Lung (tissue), 12 donors: ENCODE results near the gene AOAH. TPM values are rescaled to one million over a fixed set of nuclear protein-coding genes. Genes with fewer than 3 reads are reported as not detected.

Experiments used
- ATAC-seq: fragments of 200-7000 bp; cut with Tn5 transposase; one replicate; pipeline ENCODE4 v1.9.1; 2020; ENCODE audit warnings: moderate number of reproducible peaks; ENCODE audit not compliant: insufficient read depth, low FRiP score
- DNase-seq, 3 donors: peaks; one replicate each; pipeline ENCODE4 v3.0.0-alpha.2; 2013 to 2017
- H3K27ac ChIP-seq, 2 donors: one replicate each; pipeline ENCODE4 v1.5.1; 2013; ENCODE audit warnings: mild to moderate bottlenecking in 2 of 2, moderate library complexity in 2 of 2, control low read depth in 1 of 2, inconsistent platforms in 1 of 2, low read depth in 1 of 2, low read length in 1 of 2
- H3K27me3 ChIP-seq, 3 donors: one replicate each; pipeline ENCODE4 v1.5.1; 2013; ENCODE audit warnings: low read length in 2 of 3; ENCODE audit not compliant: control insufficient read depth in 3 of 3, insufficient read depth in 3 of 3
- H3K36me3 ChIP-seq, 4 donors: one replicate each; pipeline ENCODE4 v1.5.1; 2013; ENCODE audit warnings: low read length in 4 of 4, mild to moderate bottlenecking in 1 of 4, moderate library complexity in 1 of 4; ENCODE audit not compliant: control insufficient read depth in 4 of 4, insufficient read depth in 4 of 4
- H3K4me1 ChIP-seq, 5 donors: one replicate each; pipeline ENCODE4 v1.5.1; 2013; ENCODE audit warnings: low read length in 5 of 5, mild to moderate bottlenecking in 2 of 5, moderate library complexity in 1 of 5; ENCODE audit not compliant: control insufficient read depth in 5 of 5, insufficient read depth in 5 of 5
- H3K4me3 ChIP-seq: one replicate; pipeline ENCODE4 v1.5.1; 2013; ENCODE audit warnings: mild to moderate bottlenecking, control low read depth, moderate library complexity
- H3K9ac ChIP-seq, 2 donors: one replicate each; pipeline ENCODE4 v1.5.1; 2013; ENCODE audit warnings: low read length in 2 of 2, control low read depth in 1 of 2; ENCODE audit not compliant: insufficient read depth in 1 of 2
- H3K9me3 ChIP-seq, 4 donors: one replicate each; pipeline ENCODE4 v1.5.1; 2013; ENCODE audit warnings: low read length in 3 of 4, mild to moderate bottlenecking in 1 of 4, moderate library complexity in 1 of 4; ENCODE audit not compliant: control insufficient read depth in 4 of 4, insufficient read depth in 3 of 4
- WGBS, 2 donors: extraction: QIAGEN DNeasy Blood & Tissue Kit; methylation state at CpG; one replicate each; pipeline ENCODE4 v1.1.7; 2013; 5-methylcytosine and 5-hydroxymethylcytosine counted together
- polyA plus RNA-seq, 2 donors: library from polyadenylated mRNA; stranded (reverse); fragments of 200-250 nt; gene quantifications; one replicate each; pipeline ENCODE4 v1.2.1, GENCODE V29; 2013
- total RNA-seq, 2 donors: library from RNA; depleted of rRNA in 1 of 2; stranded (reverse); fragments of >200 nt in 1 of 2; gene quantifications; one replicate each; pipeline ENCODE4 v1.2.1, GENCODE V29; 2014 to 2021
- TF ChIP-seq, protein P1 (sequence below): IDR thresholded peaks from 2 replicates; pipeline ENCODE4 v1.5.1; 2012; ENCODE audit warnings: mild to moderate bottlenecking; ENCODE audit errors: control extremely low read depth, extremely low read depth
- donor health status: control.
- donor health status: control.
- donor health status: Bipolar disorder and iron deficiency.
- donor health status: healthy.
- donor health status: DM: yes; HTN: yes; CAD: no.

AOAH gene
- total and polyA plus RNA-seq, 4 donors: 4.7 to 36.4 (median 29.0) TPM

DNA sequence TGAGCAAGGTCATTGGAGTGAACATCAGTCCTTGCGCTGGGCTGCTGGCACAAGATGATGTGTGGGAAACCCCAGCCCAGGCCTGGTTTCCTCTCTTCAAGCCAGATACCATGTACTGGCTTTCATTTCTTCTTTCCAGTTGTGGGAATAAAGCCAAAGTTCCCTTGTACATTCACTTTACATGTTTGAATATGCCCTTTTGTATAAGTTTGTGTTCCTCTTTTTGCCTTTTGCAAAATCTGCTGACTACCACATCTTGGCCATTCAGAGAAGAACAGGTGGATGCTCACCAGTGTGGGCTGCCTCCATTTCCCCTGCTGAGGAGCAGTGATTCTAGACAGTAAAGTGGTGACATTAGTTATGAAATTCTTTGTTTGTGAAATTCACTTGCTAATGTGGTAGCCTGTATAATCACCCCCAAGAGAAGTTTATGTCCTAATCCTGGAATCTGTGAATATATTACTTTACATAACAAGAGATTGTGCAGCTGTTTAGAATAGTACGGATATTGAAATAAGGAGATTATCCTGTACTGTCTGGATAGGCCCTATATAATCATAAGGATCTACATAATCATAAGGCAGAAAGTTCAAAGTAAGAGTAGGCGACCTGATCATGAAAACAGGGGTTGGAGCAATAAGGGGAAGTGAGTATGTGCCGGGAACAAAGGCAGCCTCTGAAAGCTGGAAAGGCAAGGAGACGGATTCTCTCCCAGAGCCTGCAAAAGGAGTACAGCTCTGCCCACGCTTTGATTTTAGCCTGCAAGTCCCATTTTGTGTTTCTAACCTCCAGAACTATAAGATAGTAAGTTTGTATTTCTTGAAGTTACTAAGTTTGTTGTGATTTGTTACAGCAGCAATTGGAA is 18.8 kb upstream of the AOAH start:
- no peak for ATAC-seq

DNA sequence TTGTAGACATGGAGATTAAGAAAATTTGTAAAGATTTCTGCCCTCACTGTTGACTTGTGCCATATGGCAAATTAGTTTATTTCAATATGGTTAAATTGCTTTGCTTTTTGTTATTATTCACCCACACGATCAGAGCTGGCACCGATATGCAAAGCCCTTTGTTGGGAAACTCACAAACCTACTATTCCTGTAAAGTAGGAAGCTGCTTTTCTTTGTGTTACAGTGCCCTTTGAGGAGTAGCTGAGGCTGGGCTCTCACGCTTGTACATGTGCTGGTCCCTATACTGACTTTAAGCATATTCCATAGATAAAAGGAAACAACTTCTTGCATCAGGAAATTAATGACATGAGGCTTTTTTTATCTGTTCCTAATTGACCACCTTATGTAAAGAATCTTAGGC is 17.6 kb upstream of the AOAH start:
- no peak for ATAC-seq
- WGBS, 2 donors: 69 to 77% methylated on average over 3 of the region's 3 CpGs

More for the DNA sequence above, 18.8 kb upstream of the AOAH start:
- Histone ChIP-seq H3K27me3 (no peaks in the 10 kb centered on the region), H3K4me1 (peaks cover 0 to 2% (median 0%) of the 10 kb centered on the region in 5 donors), H3K27ac (no peak overlapping the region), H3K4me3 (no peak overlapping the region), H3K9ac (no peak overlapping the region), H3K36me3 (no peaks in the 10 kb centered on the region), H3K9me3 (no peaks in the 10 kb centered on the region)
- TF ChIP-seq, protein P1, sequence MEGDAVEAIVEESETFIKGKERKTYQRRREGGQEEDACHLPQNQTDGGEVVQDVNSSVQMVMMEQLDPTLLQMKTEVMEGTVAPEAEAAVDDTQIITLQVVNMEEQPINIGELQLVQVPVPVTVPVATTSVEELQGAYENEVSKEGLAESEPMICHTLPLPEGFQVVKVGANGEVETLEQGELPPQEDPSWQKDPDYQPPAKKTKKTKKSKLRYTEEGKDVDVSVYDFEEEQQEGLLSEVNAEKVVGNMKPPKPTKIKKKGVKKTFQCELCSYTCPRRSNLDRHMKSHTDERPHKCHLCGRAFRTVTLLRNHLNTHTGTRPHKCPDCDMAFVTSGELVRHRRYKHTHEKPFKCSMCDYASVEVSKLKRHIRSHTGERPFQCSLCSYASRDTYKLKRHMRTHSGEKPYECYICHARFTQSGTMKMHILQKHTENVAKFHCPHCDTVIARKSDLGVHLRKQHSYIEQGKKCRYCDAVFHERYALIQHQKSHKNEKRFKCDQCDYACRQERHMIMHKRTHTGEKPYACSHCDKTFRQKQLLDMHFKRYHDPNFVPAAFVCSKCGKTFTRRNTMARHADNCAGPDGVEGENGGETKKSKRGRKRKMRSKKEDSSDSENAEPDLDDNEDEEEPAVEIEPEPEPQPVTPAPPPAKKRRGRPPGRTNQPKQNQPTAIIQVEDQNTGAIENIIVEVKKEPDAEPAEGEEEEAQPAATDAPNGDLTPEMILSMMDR: no peak
- 41 to 72% methylated on average over 6 of the region's 6 CpGs for WGBS, 2 donors
- peak in 2 of 3 donors; percentile 10 to 19 for DNase-seq

DNA sequence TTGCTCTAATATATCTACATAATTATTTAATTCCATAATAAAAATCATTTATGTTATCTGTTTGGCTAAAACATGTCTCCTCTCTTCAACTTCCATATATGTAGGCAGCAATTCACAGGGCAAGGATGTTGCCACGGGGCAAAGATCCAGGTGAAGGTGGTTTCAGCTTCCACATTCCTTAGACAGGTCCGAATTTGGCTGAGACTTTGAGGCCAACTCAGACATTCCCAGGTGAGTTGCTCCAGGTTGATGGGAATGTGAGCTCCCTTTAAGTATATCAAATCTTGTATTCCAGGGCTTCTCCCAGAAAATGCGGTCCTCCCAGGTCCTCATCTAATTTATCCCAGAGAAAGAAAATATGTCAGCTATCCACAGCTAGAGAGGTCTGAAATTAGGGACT is 15.1 kb upstream of the AOAH start:
- Histone ChIP-seq H3K27ac (no peak overlapping the region), H3K9me3 (no peaks in the 10 kb centered on the region), H3K36me3 (no peaks in the 10 kb centered on the region), H3K9ac (no peak overlapping the region), H3K27me3 (no peaks in the 10 kb centered on the region), H3K4me1 (no peaks in the 10 kb centered on the region), H3K4me3 (no peak overlapping the region)
- DNase-seq: no peak
- 89 to 97% methylated on average over 3 of the region's 3 CpGs for WGBS, 2 donors
- no peak for ATAC-seq
- TF ChIP-seq, protein P1: no peak

More for the DNA sequence above, 17.6 kb upstream of the AOAH start:
- H3K9me3 ChIP-seq: no peaks in the 10 kb centered on the region
- H3K36me3 ChIP-seq: no peaks in the 10 kb centered on the region
- no peaks in the 10 kb centered on the region for H3K27me3 ChIP-seq
- no peak overlapping the region for H3K9ac ChIP-seq
- no peak overlapping the region for H3K27ac ChIP-seq
- TF ChIP-seq, protein P1: no peak
- H3K4me1 ChIP-seq: peaks cover 0 to 1% (median 0%) of the 10 kb centered on the region in 5 donors
- DNase-seq: no peak
- no peak overlapping the region for H3K4me3 ChIP-seq
